Suppressor macrophage treated with lipopolysaccharide for 4 hours (primary cell): ENCODE results near the gene HS1BP3.
A peak's percentile ranks its signal among the peaks of the same experiment; 100 is the strongest.

Source experiments
- DNase-seq: peaks from one replicate; pipeline ENCODE4 v3.0.0-alpha.2; 2020

Gene HS1BP3

DNA sequence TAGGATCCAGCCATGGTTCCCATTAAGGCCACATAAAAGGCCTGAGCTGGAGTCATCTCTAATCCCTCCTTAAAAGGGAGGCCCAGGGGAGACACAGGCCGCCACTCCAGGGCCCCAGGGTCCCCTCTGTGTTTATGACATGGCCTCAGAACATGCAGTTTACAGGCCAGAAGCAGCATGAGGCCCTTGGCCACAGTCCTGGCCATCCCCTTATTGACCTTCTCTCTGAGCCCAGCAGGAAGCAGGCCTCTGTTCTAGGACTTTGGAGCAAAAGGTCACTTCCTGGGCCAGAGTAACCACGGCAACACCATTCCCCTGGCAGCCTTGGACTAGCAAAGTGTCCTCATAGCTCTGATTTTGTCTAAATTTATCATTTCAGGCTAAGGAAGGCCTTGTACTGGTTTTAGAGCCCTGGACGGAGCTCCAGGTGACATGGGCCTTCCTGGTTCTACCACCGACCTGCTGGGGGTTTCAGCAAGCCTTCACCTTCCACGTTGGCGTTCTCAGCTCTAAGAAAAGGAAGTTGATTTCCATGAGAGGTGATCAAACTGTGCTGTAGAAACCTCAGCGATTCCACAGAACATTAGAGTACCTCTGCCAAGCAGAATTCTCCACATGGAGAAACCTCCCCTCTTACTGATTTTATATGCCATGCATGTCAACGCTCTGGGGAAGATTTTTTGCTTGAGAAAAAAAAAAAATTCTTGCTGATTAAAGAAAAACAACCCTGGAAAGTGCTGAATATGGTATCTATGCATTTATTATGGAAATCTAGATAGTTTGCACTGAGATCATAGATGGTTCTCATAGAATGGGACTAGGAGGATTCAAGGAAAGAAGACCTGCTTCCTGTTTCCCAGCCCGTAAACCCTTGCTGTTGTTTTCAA, 53.7 kb downstream of the HS1BP3 start:
- peak; percentile 60 for DNase-seq

DNA sequence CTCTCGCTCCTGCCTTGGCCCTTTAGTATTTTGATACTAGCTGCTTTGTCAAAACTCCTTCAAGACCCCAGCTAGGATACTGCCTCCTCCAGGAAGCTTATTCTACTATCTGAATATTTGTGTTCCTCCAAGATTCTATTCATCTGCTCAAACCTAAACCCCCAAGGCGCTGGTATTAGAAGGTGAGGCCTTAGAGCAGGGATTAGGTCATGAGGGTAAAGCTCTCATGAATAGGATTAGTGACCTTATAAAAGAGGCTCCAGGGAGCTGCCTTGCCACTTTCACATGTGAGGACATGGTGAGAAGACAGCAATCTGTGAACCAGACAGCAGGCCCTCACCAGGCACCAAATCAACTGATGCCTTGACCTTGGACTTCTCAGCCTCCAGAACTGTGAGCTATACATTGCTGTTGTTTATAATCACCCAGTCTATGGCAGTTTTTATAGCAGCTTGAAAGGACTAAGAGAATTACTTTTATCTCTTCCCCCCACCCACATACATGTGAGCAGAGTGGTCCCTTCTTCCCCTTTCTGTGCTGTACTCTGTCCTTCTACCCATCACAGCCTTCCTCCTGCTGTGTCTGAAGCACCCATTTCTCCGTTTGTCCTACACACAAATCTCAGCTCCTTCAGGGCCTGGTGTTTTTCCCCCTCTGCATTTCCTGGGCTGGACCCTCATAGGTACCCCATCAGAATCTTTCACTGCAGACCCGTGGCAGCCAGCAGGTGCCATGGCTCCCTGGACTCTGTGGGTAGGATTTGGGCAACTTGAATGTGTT, 54.5 kb downstream of the HS1BP3 start:
- no peak for DNase-seq

DNA sequence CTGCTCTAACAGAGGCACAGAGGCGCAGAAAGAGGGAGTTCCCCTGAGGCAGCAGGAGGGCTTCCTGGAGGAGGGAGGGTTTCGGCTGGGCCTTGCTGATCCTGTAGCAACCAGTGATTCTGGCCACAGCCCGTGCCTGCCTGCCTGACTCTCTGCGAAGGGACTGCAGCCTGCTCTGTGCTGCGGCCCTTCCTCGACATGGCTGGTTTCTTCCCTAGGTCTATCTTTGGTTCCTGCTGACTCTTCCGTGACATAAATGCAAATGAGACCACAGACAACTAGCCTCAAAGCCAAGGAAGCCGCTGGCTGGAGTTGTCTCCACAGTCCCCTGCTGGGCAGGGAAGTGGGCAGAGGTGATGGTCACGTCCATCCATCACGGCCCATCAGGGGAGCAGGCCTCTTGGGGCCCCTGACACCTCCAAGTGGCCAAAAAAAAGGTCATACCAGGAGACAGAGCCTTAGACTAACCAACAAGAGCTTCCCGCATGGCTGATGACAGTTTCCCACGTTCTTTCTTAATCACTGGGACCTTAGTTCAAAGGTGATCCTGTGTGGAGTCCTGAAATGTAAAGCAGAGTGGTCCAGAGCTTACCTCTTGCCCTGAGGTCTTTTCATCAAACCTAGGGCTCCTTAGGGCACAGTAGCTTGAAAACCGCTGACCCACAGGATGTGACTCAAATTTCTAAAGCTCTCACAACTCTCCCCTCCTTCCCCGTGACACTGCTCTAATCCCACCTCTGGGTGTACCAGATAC, 55.3 kb downstream of the HS1BP3 start:
- DNase-seq = peak; percentile 74

DNA sequence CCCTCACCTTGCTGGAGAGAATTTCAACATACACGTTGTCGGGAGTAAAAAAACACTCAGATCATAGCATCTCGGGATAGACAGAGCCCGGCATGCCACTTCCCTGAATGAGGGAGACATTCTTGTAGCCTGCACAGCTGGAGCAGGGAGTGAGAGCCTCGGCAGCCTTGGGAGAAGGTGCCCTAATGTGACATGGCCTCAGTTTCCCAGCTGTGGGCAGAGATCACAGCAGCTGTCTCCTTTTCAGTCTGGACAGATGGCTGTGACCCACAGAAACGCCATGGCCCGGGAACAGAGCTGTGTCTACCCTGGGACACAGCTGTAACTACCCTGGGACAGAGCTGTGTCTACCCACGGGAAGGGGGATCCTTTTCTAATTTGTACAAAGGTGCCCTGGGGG, 55.9 kb downstream of the HS1BP3 start:
- no peak for DNase-seq

DNA sequence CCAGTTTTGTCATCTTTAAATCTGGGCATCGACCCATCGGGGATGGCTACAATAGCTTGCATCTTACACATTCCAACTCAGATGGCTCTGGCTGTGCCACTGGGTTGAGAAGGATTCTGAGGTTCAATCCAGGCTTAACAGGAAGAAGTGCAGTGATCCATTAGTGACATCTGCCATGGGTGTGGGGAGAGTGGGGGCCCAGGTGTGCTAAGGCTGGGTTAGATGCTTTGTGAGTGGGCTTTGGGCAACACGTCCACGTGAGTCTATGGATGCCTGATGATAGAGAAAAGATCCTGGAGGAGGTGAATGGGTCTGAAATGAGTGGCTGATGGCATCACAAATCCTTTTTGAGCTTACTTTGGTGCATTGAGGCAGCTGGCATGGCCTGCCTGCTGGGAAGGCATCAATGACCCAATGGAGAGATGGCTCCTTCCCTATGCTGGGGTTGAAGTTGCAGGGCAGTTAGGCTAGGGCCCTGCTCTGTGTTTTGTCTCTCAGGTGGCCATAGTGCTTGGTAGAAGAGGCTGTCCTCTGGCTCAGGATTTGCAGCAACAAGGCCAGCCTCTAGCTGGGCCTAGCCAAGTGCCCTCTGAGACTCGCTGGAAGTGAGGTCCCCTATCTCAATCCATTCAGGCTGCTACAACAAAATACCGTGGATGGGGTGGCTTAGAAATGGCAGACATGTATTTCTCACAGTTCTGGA, 56.7 kb downstream of the HS1BP3 start:
- DNase-seq = no peak

DNA sequence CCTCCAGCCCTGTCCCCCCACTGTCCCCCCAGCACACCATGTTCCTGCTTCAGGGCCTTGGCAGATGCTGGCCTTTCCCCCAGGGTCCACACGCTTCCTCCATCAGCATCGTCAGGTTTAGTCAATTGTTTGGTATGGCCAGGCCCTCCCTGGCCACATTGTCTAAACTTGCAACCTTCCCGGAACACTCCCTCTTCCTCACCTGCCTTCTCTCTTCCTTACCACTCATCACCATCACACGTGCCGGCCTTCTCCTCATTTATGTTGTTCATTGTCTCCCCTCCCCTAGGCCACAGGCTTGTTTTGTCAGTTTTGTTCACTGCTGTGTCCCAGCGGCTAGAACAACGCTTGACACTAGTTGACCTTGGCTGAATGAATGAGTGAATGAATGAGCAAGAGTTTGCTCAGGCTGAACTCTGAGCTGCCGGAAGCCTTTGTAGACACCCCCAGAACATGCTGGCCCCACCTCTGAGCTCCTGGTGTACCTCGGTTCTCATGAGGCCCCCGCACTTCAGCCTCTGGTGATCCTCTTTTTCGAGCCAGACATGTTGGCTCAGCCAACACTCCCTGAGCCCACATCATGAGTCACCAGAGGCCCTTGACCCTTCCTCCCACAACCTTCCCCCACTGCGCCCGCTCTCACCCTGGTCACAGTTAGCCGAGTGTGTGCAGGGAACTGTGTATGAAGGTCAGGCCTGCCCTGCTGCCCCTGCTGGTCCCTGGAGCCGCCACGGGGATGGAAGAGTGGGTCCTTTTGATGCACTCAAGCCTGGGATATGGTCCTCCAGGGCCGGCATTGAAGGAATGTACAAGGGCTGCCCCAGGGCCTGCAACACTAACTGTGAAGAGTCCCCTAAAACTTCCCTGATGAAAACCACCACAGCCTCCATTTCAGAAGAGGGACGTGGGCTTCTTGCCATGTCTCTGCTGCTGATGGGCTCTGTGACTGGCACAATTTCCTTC, 57.5 kb downstream of the HS1BP3 start:
- peak; percentile 81 for DNase-seq

DNA sequence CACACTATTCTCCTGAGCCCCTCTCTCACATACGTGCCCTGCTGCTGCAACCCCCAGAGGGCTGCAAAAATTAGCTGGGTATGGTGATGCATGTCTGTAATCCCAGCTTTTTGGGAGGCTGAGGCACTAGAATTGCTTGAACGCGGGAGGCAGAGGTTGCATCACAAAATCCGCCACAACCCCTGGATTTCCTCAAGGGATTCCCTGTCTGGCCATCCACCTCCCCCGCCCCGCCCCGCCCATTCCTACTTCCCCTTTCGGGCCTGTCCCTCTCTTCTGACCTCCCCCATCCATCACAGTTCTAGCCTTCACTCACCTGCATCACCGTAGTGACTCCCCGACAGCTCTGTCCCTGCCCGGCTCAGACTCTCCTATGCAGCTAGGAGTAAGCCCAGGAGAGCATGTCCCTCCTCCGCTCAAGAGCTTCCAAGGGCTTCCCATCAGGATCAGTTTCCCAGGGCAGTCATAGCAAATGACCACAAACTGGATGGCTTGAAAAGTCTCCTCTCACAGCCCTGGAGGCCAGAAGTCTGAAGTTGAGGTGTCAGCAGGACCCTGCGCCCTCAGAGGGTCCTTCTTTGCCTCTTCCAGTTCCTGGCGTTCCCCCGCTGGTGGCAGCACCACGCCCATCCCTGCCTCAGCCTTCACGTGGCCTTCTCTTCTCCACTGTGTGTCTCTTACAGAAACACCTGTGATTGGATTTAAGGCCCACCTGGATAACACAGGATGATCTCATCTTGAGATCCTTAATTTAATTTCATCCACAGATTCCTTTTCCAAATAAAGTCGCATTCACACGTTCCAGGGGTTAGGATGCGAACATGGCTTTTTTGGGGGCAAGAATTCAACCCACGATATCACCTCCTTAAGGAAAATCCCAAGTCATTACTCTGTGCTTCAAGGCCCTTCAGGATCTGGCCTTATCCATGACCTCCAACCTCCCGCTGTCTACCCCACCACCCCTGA, 58.5 kb downstream of the HS1BP3 start:
- DNase-seq = peak; percentile 72

DNA sequence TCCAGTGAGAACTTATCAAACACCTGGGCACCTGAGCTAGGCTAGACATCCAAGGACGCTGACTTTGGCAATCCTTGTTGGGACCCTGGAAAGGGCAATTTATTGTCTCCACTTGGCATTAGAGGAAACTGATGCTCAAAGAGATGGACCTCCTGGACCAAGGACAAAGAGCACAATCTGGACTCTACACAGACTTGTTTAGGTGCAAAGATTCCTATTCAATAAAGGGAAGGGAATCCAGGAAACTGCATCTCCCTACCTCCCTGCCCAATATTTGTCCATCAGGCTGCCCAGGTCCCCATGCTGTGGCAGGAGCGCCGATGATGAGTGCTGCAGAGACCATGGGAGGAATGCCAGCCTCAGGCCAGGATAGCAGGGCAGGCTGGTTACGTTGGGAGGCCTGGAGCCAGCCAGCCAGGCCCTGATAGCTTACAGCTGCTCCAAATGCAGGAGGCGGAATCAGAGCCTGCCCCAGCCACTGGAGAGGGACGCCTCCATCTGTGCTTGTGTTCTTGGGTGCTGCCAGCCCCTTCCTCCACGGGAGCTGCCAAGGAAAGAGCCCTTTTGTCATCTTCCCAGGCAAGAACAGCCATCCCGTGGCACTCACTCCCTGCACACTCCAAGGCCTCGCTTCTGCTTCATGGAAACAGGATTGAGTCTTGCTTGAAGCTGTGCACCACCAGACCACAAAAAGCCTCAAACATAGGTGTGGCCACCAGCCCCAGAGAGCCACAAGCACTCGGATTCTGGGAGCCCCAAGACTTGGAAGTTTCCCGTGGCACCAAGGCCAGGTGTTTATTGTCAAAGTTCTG, 60.0 kb downstream of the HS1BP3 start:
- no peak for DNase-seq

DNA sequence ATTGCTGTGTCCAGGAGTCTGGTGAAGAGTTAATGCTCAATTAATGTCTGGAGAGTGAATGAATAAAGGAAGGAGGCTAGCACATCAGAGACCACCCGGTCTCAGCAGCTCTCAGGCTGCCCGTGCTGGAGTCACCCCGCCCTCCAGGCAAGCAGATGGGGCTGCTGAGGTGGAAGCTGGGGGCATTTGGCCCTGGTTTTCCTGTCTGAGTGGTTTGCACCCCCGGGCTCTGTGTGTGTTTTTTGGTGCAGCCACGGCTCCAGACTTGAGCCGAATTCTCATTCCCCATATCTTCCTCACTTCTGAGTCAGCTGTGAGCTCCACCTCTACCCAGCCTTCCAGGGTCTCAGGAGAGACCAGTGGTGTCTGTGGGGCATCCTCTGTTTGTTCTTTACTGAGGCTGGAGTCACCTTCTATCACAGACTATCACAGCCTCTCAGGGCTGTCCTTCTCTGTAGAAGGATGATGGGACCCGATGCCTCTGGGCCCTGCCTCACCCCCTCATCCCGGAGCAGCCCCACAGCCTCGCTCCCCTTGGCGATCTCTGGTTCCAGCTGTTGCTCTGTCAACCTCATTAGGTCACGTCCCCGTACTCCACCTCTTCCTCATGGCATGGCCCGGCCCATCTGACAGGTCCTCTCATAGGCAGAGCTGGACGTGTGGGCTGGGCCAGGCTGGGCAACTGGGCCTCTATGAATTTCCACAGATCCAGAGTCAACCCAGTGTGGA, 60.8 kb downstream of the HS1BP3 start:
- DNase-seq = no peak

DNA sequence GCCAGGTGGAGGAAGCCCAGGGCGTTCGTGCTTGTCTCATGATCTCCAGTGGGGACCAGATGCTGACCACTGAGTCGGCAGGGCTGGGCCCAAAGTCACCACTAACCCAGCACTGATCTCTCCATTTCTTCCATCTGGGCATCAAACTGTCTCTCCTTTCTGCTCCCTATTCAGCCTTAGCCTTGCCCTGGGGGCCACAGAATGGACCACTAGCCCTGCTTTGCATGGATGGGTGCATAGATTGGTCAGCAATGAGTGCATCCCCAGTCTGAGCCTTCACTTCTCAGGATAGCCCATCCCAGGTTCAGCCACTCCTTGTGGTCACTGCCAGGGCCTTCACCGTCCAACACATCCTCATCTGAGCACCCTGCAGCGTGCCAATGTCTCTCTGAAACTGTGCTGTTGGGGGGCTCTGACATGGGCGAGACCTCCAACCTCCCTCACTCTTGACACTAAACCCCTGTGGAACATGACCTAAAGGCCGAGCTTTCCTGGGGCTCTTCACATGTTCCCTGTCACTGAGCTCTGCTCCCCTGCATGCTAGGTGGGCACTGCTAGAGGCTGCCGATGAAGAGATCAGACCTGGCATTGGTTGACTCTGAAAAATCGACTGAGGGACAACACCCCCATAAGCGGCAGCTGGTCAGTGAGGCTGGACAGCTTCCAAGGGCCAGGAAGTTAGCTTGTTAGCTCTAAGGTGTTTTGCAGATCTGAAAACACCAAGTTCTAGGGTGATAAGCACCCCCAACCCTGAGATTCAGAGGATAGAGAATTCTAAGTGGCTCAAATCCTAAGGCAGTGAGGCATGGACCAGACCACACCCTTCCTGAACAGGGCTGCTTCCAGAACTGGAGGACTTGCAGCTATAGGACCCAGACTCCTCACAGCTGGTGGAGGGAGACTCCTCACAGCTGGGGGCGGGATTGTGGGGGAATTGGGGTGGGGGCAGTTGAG, 61.7 kb downstream of the HS1BP3 start:
- DNase-seq = no peak

DNA sequence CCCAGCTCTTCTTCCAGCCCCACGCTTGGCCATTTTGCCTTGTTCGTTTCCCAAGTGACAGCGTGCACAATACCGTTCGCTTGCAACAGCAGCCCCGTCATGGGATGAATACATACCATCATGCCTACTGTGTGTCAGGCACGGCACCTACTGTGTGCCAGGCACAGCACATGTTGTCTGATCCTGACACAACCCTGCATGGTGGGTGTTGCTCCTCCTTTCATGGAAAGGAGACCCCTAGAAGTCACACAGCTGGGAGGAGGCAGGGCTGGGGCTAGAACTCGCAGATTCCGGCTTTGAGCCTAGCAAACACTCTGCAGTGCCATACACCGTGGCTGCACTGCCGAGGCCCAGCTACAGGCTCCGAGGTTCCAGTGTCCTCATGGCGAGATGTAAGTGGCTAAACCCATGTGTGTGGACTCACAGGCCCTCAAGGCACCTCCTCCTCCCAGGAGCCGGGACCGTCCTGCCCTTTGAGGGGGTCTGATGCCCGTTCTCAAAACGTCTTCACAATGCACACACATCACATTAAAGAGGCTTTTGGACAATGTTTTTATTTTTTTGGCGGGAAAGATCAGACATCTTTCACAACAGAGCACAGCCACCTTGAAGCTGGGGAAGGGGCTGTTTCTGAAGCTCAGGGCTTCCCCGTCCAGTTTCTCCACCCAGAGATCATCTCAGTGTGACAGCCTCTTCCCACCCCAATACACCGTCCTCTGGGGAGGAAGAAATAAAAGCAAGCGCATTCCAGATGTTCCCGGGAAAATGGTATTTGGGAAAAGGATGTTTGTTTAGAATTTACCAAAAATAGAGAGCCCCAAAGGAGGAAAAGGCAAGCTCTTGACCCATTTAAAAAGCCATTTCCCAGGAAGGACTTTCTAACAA, 64.9 kb downstream of the HS1BP3 start:
- no peak for DNase-seq

DNA sequence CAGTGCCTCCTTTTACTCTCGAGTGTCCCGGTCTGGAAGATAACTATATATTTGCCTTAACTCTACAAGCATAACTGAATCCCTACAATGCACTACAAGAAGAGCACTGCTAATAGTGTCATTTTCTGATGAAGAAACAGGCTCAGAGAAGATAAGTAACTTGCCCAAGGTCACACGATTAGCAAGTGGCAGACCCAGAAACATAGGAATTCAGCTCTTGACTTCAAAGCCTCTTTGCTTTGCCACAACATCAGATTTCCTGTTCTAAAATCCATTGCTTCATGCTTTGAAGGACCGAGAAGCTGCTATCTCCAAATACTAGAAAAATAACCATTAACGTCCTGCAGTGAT, 65.6 kb downstream of the HS1BP3 start:
- DNase-seq = no peak

DNA sequence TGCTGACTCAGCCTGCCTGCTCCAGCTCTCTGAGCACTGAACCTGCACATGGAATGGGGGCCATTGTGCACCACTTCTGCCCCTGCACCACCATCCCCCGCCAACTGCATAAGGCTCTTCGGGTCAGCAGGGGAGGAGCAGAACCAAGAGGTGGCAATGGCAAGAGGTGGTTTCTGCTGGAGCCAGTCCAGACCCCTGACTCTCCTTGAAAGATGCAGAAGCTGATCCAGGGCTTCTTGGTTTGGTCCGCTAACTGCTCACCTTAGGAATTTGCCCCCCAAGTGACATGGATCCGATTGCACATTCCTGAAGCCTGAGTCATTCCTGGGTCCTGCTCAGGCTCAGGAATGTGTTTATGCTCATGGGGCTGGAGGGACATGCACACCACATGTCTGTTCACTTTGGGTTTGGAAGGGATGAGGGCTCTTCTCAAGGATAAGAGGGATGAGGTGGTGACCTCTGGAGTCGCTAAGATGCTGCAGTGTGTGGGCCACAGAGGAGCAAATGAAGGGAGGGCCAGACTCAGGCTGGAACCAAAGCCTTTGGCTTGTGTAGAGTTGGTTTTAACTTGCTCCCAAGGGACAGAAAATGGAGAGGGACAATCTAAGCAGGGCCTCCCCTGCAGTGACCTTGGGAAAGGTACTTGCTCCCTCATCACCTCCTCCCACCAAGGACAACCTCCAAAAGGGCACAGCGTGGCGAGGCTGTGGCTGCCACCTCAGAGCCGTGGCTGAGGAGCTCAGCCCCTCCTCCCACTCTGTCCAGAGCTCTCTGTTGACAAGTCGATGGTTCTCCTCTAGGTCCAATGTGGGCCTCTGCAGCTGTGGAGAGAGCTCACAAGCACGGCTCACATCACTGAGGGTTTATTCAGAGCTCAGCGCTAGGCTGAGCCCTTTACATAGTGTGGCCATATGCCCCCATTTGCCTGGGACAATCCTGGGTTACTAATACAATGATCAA, 66.2 kb downstream of the HS1BP3 start:
- DNase-seq = no peak

DNA sequence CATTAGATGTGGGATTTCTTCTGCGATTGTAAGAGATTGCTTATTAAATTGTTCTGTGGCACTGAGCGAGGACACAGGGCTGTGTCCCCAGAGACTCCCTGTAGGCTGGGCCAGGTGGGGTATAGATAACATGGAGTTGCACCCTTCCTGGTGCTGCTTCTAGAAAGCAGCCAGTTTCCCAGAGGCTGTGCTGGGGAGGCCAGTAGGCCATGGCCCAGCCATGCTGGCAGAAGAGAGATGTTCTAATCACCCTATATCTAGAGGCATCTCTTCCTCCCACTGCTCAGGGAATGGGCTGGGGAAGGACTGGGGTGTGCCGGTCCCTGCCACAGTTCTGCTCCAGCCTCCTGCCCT, 66.9 kb downstream of the HS1BP3 start:
- DNase-seq = no peak

DNA sequence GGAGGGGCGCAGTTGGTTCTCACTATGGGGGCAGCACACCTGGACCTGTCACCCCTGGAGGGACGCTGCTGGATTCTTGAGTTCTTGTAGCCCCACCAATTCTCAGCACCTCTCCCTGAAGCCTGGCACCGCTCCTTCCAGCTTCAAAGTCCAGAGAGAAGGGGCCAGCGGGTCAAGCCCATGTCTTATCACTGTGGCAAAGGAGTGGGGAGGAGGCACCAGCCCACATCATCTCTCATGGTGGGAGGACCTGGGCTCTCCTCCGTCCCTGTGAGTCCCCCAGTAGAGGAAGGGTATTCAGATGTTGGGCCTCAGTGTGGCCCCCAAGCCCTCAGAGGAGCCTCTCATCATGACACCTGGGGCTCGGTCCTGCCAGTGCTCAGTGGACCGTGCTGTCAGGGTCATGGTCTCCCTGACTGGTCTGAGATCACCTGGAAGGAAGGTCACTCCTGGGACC, 67.4 kb downstream of the HS1BP3 start:
- no peak for DNase-seq
